ENCODE measurements around the gene PRSS50.

DNA sequence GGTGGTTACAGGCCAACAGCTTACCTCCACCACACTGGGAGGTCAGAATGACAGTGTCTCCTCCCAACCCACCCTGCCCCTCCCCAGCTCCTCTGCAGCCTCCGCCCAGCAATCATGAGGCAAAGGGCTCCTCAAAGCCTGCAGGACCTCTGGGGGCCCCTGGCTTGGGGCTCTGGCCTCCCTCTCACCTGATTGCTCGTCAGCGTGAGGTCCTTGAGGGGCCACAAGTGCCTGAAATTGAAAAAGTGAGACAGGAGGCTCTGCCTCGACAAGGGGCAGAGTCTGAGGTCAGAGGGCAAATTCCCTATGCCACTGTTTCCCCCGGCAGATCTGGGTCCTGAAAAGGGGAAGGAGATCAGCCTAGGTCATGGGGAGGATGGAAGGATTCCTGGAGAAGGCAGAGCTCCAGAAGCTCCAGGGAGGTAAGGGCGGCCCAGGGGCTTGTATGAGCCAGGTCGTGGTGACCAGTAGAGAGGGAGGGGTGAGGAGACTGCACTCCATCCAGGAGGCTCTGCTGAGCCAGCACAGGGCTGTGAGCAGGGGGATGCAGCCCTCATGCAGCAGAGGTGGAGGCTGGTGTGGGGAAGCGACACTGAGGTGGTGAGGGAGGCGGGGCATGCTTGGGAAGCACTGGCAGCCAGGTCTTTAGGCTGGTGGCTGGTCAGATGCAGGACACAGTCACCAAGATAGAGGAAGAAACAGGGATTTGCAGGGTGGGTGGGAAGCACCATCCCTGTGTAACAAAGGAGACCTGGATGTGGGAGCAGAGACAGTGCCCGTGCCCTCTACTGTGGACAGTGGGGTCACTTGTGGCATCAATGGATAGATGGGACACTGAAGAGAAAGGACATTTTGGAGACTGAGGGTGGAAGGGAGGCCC lies 44.3 kb downstream of the PRSS50 start:
- no peak for TF ChIP-seq CTCF (IDR thresholded peaks at IDR 0.05)
- TF ChIP-seq, protein P1, sequence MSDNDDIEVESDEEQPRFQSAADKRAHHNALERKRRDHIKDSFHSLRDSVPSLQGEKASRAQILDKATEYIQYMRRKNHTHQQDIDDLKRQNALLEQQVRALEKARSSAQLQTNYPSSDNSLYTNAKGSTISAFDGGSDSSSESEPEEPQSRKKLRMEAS (IDR thresholded peaks at IDR 0.05; ENCODE audit: low read depth) = no peak
- no peak for TF ChIP-seq TAF1 (IDR thresholded peaks at IDR 0.05; ENCODE audit: borderline replicate concordance, low read depth, low read length)
- TF ChIP-seq POLR2AphosphoS5 (IDR thresholded peaks at IDR 0.05; ENCODE audit: low read depth, low read length) = no peak
- no peak for TF ChIP-seq YY1 (IDR thresholded peaks at IDR 0.05; ENCODE audit: low read depth)
- no peak for TF ChIP-seq RAD21 (IDR thresholded peaks at IDR 0.05; ENCODE audit: low read length)
- TF ChIP-seq FOXM1 (IDR thresholded peaks at IDR 0.05; ENCODE audit: low read depth) = no peak
